Sigmoid colon (tissue), 7 donors: ENCODE measurements around the gene DNALI1. TPM values are rescaled to one million over a fixed set of nuclear protein-coding genes. Genes with fewer than 3 reads are reported as not detected.

ENCODE experiments used
- DNase-seq: peaks from one replicate; pipeline ENCODE4 v3.0.0-alpha.2; 2019
- H3K27ac ChIP-seq, 4 donors: fragments of 200-600 bp; sonication (generic); one replicate each; pipeline ENCODE4 v1.5.1; 2016 to 2019; ENCODE audit warnings: mild to moderate bottlenecking in 1 of 4
- H3K27me3 ChIP-seq, 3 donors: fragments of 200-600 bp; sonication (generic); one replicate each; pipeline ENCODE4 v1.5.1; 2019; ENCODE audit warnings: mild to moderate bottlenecking in 1 of 3
- H3K36me3 ChIP-seq, 4 donors: fragments of 200-600 bp; sonication (generic); one replicate each; pipeline ENCODE4 v1.5.1; 2016 to 2019
- H3K4me1 ChIP-seq, 4 donors: fragments of 200-600 bp; sonication (generic); one replicate each; pipeline ENCODE4 v1.5.1; 2017 to 2019
- H3K4me3 ChIP-seq, 4 donors: fragments of 200-600 bp; sonication (generic); one replicate each; pipeline ENCODE4 v1.5.1; 2017 to 2019; ENCODE audit warnings: mild to moderate bottlenecking in 2 of 4, moderate library complexity in 1 of 4
- H3K9me3 ChIP-seq, 4 donors: fragments of 200-600 bp in 3 of 4; sonication (generic) in 3 of 4; one replicate each; pipeline versions ENCODE4 v1.5.1 to v1.6.1; 2013 to 2019
- CTCF ChIP-seq, 4 experiments: fragments of 450-650 bp in 3 of 4; fragments of 200-600 bp in 1 of 4; IDR thresholded peaks; one replicate each; pipeline ENCODE4 v1.5.1; 2016 to 2019; ENCODE audit warnings: antibody characterized with exemption in 4 of 4, mild to moderate bottlenecking in 3 of 4, moderate library complexity in 2 of 4
- EP300 ChIP-seq, 4 donors: sonication (generic); formaldehyde crosslinking; IDR thresholded peaks; one replicate each; pipeline ENCODE4 v1.6.1; 2017; ENCODE audit warnings: antibody characterized with exemption in 4 of 4
- POLR2A ChIP-seq, 2 donors: fragments of 450-650 bp; IDR thresholded peaks; one replicate each; pipeline ENCODE4 v1.6.1; 2016; ENCODE audit warnings: antibody characterized with exemption in 2 of 2, mild to moderate bottlenecking in 2 of 2, moderate library complexity in 2 of 2
- POLR2AphosphoS5 ChIP-seq, 4 donors: sonication (generic); formaldehyde crosslinking; IDR thresholded peaks; one replicate each; pipeline ENCODE4 v1.6.1; 2017; ENCODE audit warnings: antibody characterized with exemption in 4 of 4
- WGBS, 2 donors: extraction: QIAGEN DNeasy Blood & Tissue Kit; methylation state at CpG; one replicate each; pipeline ENCODE4 v1.1.7; 2013; 5-methylcytosine and 5-hydroxymethylcytosine counted together
- intact Hi-C: fragments of 100-400 bp; cut with DNase I; formaldehyde crosslinking; loops from one replicate; pipeline ENCODE4 v1.15.1; 2023
- polyA plus RNA-seq, 3 donors: library from polyadenylated mRNA; stranded (reverse); fragments of 200-250 nt; gene quantifications; one replicate each; pipeline ENCODE4 v1.2.3, GENCODE V29; 2013
- small RNA-seq, 3 donors: library from RNA; depleted of rRNA; stranded (forward); fragments of <200 nt; gene quantifications; one replicate each; pipeline ENCODE3, GENCODE V24; 2016
- total RNA-seq, 4 donors: library from RNA; depleted of rRNA; stranded (reverse); fragments of >200 nt; gene quantifications; one replicate each; pipeline ENCODE4 v1.1.0, GENCODE V29; 2016
- donor health status: healthy with polysubstance abuse.
- donor health status: Bipolar disorder and iron deficiency.
- donor health status: healthy.

Gene DNALI1
- total and polyA plus RNA-seq, 7 donors, result 4.6 to 13.0 (median 7.5) TPM

GRCh38 chr1:37614105-37614504 lies 57.4 kb downstream of the DNALI1 start:
- Histone ChIP-seq H3K27me3 (peaks cover 0 to 9% (median 0%) of the 10 kb centered on the region in 3 donors), H3K9me3 (no peaks in the 10 kb centered on the region), H3K4me3 (no peak overlapping the region), H3K4me1 (peaks cover 0 to 8% (median 2%) of the 10 kb centered on the region in 4 donors), H3K27ac (no peak overlapping the region), H3K36me3 (no peaks in the 10 kb centered on the region)
- WGBS, 2 donors, result 80 to 88% methylated on average over 5 of the region's 5 CpGs
- DNase-seq, result no peak
- intact Hi-C loops, result no loop called here
- no peak for TF ChIP-seq POLR2A (IDR thresholded peaks at IDR 0.05)
- TF ChIP-seq CTCF (IDR thresholded peaks at IDR 0.05), result no peak
- TF ChIP-seq POLR2AphosphoS5 (IDR thresholded peaks at IDR 0.05), result no peak
- no peak for TF ChIP-seq EP300 (IDR thresholded peaks at IDR 0.05)

- DNase-seq, result no peak
- no peak overlapping the region for H3K4me3 ChIP-seq
- H3K4me1 ChIP-seq, result no peaks in the 10 kb centered on the region
- peaks cover 0 to 10% (median 0%) of the 10 kb centered on the region in 3 donors for H3K27me3 ChIP-seq
- intact Hi-C loops, result no loop called here
- H3K9me3 ChIP-seq, result no peaks in the 10 kb centered on the region
- H3K36me3 ChIP-seq, result no peaks in the 10 kb centered on the region
- TF ChIP-seq CTCF (IDR thresholded peaks at IDR 0.05) (no peak), POLR2A (IDR thresholded peaks at IDR 0.05) (no peak), EP300 (IDR thresholded peaks at IDR 0.05) (no peak), POLR2AphosphoS5 (IDR thresholded peaks at IDR 0.05) (no peak)
- WGBS, 2 donors, result 80% methylated on average over 14 of the region's 14 CpGs
- H3K27ac ChIP-seq, result no peak overlapping the region
These were observed 59.6 kb downstream of the DNALI1 start for GRCh38 chr1:37616330-37616729.

Small RNAs within 50 kb of the gene (small RNA-seq; reads per million reads assigned to genes)
- 0 reads per million in 3 donors for gene AL034379.1

Other genes starting within 250 kb of the DNALI1 start
- 10 to 100 TPM in 1 of 4 donors, 1 to 10 TPM in 3; 7.4 to 25.8 (median 8.5) TPM for gene ZC3H12A, start 82.4 kb upstream of the DNALI1 start, total RNA-seq
- 10 to 100 TPM; 14.4 to 72.4 (median 15.3) TPM for gene ZC3H12A, start 82.4 kb upstream of the DNALI1 start, polyA plus RNA-seq
- gene MEAF6, start 42.2 kb upstream of the DNALI1 start, total RNA-seq, result 10 to 100 TPM; 64.0 to 84.5 (median 79.9) TPM
- gene MEAF6, start 42.2 kb upstream of the DNALI1 start, polyA plus RNA-seq, result 10 to 100 TPM; 43.0 to 51.6 (median 50.5) TPM
- gene SNIP1, start 2.6 kb upstream of the DNALI1 start, total RNA-seq, result 10 to 100 TPM in 3 of 4 donors, 1 to 10 TPM in 1; 7.2 to 20.4 (median 12.8) TPM
- gene SNIP1, start 2.6 kb upstream of the DNALI1 start, polyA plus RNA-seq, result 1 to 10 TPM; 3.6 to 6.4 (median 6.2) TPM
- 10 to 100 TPM; 26.7 to 50.4 (median 29.6) TPM for gene GNL2, start 39.0 kb downstream of the DNALI1 start, total RNA-seq
- gene GNL2, start 39.0 kb downstream of the DNALI1 start, polyA plus RNA-seq, result 10 to 100 TPM; 25.2 to 33.0 (median 25.2) TPM
- 1 to 10 TPM in 1 of 4 donors, under 1 TPM in 3; 0.41 to 2.2 (median 0.77) TPM for gene RSPO1, start 78.0 kb downstream of the DNALI1 start, total RNA-seq
- gene RSPO1, start 78.0 kb downstream of the DNALI1 start, polyA plus RNA-seq, result 1 to 10 TPM in 1 of 3 donors, under 1 TPM in 2; 0.46 to 1.8 (median 0.92) TPM
- under 1 TPM in 3 of 4 donors, not detected in 1; under 0.01 to 0.55 (median 0.16) TPM for gene CDCA8, start 135.6 kb downstream of the DNALI1 start, total RNA-seq
- gene CDCA8, start 135.6 kb downstream of the DNALI1 start, polyA plus RNA-seq, result 10 to 100 TPM in 1 of 3 donors, 1 to 10 TPM in 2; 4.8 to 21.4 (median 6.7) TPM
- under 1 TPM; 0.14 to 0.83 (median 0.52) TPM for gene EPHA10, start 208.2 kb downstream of the DNALI1 start, total RNA-seq
- gene EPHA10, start 208.2 kb downstream of the DNALI1 start, polyA plus RNA-seq, result 10 to 100 TPM in 1 of 3 donors, 1 to 10 TPM in 2; 5.4 to 33.3 (median 7.6) TPM
- gene MANEAL, start 236.9 kb downstream of the DNALI1 start, total RNA-seq, result 1 to 10 TPM; 1.1 to 1.8 (median 1.4) TPM
- 1 to 10 TPM in 2 of 3 donors, under 1 TPM in 1; 0.60 to 5.2 (median 1.2) TPM for gene MANEAL, start 236.9 kb downstream of the DNALI1 start, polyA plus RNA-seq